ENCODE measurements around the gene COQ7.

- TF ChIP-seq CTCF (IDR thresholded peaks at IDR 0.05), result no peak
- no peak for TF ChIP-seq POLR2AphosphoS5 (IDR thresholded peaks at IDR 0.05)
- TF ChIP-seq EP300 (IDR thresholded peaks at IDR 0.05; ENCODE audit: low read depth), result no peak
- no peak for TF ChIP-seq POLR2A (IDR thresholded peaks at IDR 0.05)
Observed at GRCh38 chr16:19105891-19106624, 38.6 kb downstream of the COQ7 start.

Data from transverse colon (tissue), 4 donors.